ENCODE results near the gene ALPP. TPM values are rescaled to one million over a fixed set of nuclear protein-coding genes. Genes with fewer than 3 reads are reported as not detected.

ALPP gene
- polyA plus RNA-seq, 1 of the 3 experiments (the other 2 are of a cell fraction) = not detected

DNA sequence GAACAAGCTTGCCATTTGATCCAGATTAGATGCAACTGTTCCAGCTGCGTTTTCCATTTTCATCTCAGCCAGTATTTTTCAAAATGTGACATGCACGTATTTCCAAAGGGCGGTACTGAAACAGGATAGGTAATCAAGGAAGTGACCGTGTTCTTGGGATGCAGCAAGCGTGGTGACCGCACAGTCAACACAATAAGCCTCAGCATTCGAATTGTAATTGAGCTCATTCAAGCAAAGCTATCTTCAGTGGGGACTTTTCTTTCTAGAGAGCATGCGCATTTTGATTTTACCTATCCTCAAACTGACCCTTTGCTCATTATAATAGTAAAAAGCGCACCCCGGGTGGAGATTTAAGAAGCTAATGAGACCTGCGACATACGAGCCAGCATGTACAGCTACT is 3.4 kb upstream of the ALPP start:
- no peak overlapping the region for H3K4me2 ChIP-seq
- H3K79me2 ChIP-seq (ENCODE audit: insufficient read depth) = no peaks in the 10 kb centered on the region
- WGBS (ENCODE audit: low lambda C conversion rate) = 73% methylated on average over 12 of the region's 12 CpGs
- H3K36me3 ChIP-seq (replicated peaks in 1 of 2; ENCODE audit: control insufficient read depth in 1 of 2, insufficient read depth in 2 of 2, low read length in 1 of 2) = no peaks in the 10 kb centered on the region
- H3K9ac ChIP-seq = no peak overlapping the region
- no peaks in the 10 kb centered on the region for H3K9me3 ChIP-seq
- no peaks in the 10 kb centered on the region for H3K4me1 ChIP-seq (ENCODE audit: control insufficient read depth in 1 of 2, insufficient read depth in 2 of 2, low read depth in 1 of 2, low read length in 1 of 2)
- H3K27me3 ChIP-seq (ENCODE audit: insufficient read depth) = no peaks in the 10 kb centered on the region; the same call in 1 of the 2 replicates
- CTCF ChIA-PET = interaction anchor here (1.2 to 1.8 kb wide), 3 partner anchors 10 to 49 kb away, joined by 3 to 6 read pairs (median 3); no protein-coding TSS in a partner anchor
- no peak overlapping the region for H3K27ac ChIP-seq (ENCODE audit: low read depth in 2 of 2, low read length in 1 of 2)
- no peaks in the 10 kb centered on the region for H3F3A ChIP-seq (replicated peaks; ENCODE audit: insufficient read depth)
- POLR2A ChIA-PET = no interaction called here
- H2AFZ ChIP-seq (ENCODE audit: low read depth) = no peak overlapping the region
- no peak for TF ChIP-seq RAD21 (IDR thresholded peaks at IDR 0.05; ENCODE audit: low read length)
- no peak for TF ChIP-seq FOXJ3 (CRISPR knock-in tag; IDR thresholded peaks at IDR 0.05)
- TF ChIP-seq TAF1 (IDR thresholded peaks at IDR 0.05; ENCODE audit: borderline replicate concordance, low read depth, low read length) = no peak
- TF ChIP-seq MEF2A (IDR thresholded peaks at IDR 0.05; ENCODE audit: borderline replicate concordance, low read depth) = no peak
- TF ChIP-seq MAX (IDR thresholded peaks at IDR 0.05; ENCODE audit: low read depth) = no peak
- TF ChIP-seq SIN3A (IDR thresholded peaks at IDR 0.05; ENCODE audit: borderline replicate concordance, low read depth, low read length) = no peak
- no peak for TF ChIP-seq MXI1 (IDR thresholded peaks at IDR 0.05; ENCODE audit: low read depth, low read length)
- TF ChIP-seq GABPA (IDR thresholded peaks at IDR 0.05; ENCODE audit: low read depth) = no peak
- TF ChIP-seq RFX5 (IDR thresholded peaks at IDR 0.05; ENCODE audit: low read length) = no peak
- TF ChIP-seq CHD2 (IDR thresholded peaks at IDR 0.05; ENCODE audit: low read length, partially characterized antibody) = no peak
- no peak for TF ChIP-seq GATA2 (CRISPR knock-in tag; IDR thresholded peaks at IDR 0.05)
- no peak for TF ChIP-seq NFIC (IDR thresholded peaks at IDR 0.05; ENCODE audit: borderline replicate concordance)
- no peak for TF ChIP-seq RCOR1 (IDR thresholded peaks at IDR 0.05; ENCODE audit: low read length)
- no peak for TF ChIP-seq USF2 (IDR thresholded peaks at IDR 0.05; ENCODE audit: borderline replicate concordance, low read depth, low read length)
- no peak for TF ChIP-seq PBX3 (IDR thresholded peaks at IDR 0.05)
- no peak for TF ChIP-seq SMC3 (IDR thresholded peaks at IDR 0.05; ENCODE audit: low read depth, low read length)
- TF ChIP-seq ELF1 (IDR thresholded peaks at IDR 0.05) = no peak
- TF ChIP-seq EZH2phosphoT487 (IDR thresholded peaks at IDR 0.05; ENCODE audit: borderline replicate concordance, low read depth) = no peak
- TF ChIP-seq JUND (IDR thresholded peaks at IDR 0.05) = no peak
- DNase-seq = no peak
- H3K9me2 ChIP-seq = no peaks in the 10 kb centered on the region
- no peak overlapping the region for H3K4me3 ChIP-seq (ENCODE audit: low read depth in 2 of 2, low read length in 1 of 2)
- H4K20me1 ChIP-seq (ENCODE audit: insufficient read depth) = no peaks in the 10 kb centered on the region
